HuH-7.5 (cell line): Measurements from ENCODE around the gene PA2G4.
"Not testable (repeated sequence)": the region's sequence is repeated elsewhere in the genome, so short reads cannot be mapped to it uniquely, and the experiment has no call there.

Source experiments
- DNase-seq: peaks from one replicate; pipeline ENCODE4 v3.0.0; 2011; ENCODE audit warnings: low spot score

PA2G4 gene

GRCh38 chr12:56153678-56154065 is 49.3 kb downstream of the PA2G4 start:
- DNase-seq: no peak

GRCh38 chr12:56154246-56154771 is 50.0 kb downstream of the PA2G4 start:
- no peak for DNase-seq

DNA sequence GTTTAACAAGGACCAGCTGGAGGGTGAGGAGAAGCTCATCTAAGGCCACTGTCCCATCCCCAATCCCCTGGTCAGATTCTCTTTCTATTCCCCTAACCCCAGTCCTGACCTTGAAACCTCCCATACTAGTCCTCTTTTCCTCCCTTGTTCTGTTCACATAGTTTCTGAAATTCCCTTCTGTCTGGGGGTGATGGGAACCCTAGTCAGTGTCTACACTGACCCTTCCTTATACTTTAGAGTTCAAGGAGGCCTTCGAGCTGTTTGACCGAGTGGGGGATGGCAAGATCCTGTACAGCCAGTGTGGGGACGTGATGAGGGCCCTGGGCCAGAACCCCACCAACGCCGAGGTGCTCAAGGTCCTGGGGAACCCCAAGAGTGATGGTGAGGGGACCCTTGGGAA is 50.5 kb downstream of the PA2G4 start:
- no peak for DNase-seq

DNA sequence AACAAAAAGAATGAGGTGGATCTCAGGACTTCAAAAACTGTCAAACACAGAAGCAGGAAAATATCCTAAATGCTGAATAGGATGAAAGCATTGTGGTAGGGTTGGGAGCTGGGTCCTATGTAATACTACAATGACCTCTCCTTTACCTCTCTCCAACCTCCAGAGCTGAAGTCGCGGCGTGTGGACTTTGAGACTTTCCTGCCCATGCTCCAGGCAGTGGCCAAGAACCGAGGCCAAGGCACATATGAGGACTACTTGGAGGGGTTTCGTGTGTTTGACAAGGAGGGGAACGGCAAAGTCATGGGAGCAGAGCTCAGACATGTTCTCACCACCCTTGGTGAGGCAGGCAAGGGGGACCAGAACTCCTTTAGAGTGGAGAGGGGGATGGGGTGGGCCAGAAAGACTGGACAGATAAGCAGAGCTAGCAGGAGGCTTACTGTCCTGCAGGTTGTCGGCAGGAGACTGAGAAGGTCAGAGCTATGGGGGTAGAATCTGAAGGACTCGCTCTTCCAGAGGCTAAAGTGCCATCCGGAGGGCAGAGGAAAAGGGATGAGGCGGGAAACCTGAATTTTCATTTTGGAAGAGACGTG is 51.0 kb downstream of the PA2G4 start:
- DNase-seq: no peak

DNA sequence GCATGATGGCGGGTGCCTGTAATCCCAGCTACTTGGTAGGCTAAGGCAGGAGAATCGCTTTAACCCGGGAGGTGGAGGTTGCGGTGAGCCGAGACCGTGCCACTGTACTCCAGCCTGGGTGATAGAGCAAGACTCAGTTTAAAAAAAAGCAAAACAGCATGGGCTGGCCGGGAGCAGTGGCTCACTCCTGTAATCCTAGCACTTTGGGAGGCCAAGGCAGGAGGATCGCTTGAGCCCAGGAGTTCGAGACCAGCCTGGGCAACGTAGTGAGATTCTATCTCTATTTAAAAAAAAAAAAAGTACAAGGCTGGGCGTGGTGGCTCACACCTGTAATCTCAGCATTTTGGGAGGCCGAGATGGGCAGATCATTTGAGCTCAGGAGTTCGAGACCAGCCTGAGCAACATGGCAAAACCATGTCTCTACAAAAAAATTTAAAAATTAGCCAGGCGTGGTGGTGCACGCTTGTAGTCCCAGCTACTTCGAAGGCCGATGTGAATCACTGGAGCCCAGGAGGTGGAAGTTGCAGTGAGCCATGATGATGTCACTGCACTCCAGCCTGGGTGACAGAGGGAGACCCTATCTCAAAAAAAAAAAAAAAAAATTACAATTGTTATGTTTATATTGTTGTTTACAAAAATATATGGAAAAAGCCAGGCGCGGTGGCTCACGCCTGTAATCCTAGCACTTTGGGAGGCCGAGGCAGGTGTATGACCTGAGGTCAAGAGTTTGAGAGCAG is 52.3 kb downstream of the PA2G4 start:
- not testable (repeated sequence) for DNase-seq

- peak; percentile 78 for DNase-seq
Observed at GRCh38 chr12:56157201-56158028, 53.1 kb downstream of the PA2G4 start.

GRCh38 chr12:56158029-56158925 is 53.9 kb downstream of the PA2G4 start, which contains the start of gene MYL6:
MYL6 (plus strand) TSS chr12:56158359; CDS start chr12:56158402, 43 bp downstream.
- DNase-seq: peak; percentile 92

GRCh38 chr12:56158926-56159461 is 54.6 kb downstream of the PA2G4 start:
- DNase-seq: no peak

- no peak for DNase-seq
Observed at GRCh38 chr12:56159482-56160192, 55.3 kb downstream of the PA2G4 start.

DNA sequence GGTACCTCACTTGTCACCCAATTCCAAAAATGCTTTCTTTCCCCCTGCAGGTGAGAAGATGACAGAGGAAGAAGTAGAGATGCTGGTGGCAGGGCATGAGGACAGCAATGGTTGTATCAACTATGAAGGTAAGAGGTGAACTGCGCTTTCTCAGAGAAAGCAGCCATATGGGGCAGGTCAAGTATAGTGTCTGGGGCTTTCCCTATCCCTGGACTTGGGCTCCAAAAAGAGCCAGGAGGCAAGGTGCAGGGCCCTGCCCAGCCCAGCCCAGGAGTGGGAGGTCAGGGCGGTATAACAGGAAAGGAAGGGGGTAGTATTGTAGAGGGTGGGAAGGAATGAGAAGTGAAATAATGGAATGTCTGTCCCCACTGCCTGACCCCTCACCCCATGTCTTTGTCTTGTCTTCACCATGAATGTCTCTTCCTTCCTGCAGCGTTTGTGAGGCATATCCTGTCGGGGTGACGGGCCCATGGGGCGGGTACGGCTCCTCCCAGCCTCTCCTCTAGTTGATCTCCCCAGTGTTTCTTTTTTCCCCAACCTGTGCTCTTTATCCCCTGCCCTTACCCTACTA is 55.9 kb downstream of the PA2G4 start:
- no peak for DNase-seq

DNA sequence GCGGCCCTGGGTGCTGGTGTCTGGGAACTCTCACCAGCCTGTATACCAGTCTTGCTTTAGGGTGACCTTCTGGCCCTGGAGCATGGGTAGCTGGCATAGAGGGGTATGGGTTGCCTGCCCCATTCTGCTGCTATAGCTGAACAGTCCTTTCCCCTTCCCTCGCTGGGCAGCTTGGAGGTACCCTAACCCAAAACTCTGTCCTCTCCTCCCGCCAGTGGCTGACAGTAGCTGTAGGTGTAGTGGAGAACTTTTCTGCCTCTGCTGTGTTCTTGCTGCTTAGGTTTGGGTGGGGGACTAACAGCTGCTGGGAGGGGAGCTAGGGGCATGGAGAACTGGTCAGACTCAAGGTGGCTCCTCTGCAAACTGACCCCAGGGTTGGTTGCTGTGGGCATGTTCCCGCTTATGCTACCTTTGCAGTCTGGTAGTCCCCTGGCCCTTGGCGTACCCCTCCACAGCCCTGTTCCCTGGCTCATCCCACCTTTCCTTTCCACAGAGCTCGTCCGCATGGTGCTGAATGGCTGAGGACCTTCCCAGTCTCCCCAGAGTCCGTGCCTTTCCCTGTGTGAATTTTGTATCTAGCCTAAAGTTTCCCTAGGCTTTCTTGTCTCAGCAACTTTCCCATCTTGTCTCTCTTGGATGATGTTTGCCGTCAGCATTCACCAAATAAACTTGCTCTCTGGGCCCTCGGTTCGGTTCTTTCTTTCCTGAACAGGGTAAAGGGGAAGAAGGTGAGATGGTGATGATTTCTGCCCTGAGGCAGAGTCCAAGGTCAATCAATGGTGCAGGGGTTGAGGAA is 56.7 kb downstream of the PA2G4 start:
- DNase-seq: no peak

GRCh38 chr12:56161690-56162351 is 57.5 kb downstream of the PA2G4 start:
- no peak for DNase-seq

- no peak for DNase-seq
Observed at GRCh38 chr12:56162468-56163290, 58.3 kb downstream of the PA2G4 start.
